Liver (tissue), 9 donors: ENCODE measurements around the gene FBN2. TPM values are rescaled to one million over a fixed set of nuclear protein-coding genes. Genes with fewer than 3 reads are reported as not detected.

Experiments
- DNase-seq: peaks from one replicate; pipeline ENCODE4 v3.0.0-alpha.2; 2017; ENCODE audit warnings: low spot score
- H3K27ac ChIP-seq, 2 donors: one replicate each; pipeline ENCODE4 v1.7.0; 2013; ENCODE audit warnings: inconsistent platforms in 2 of 2, low read length in 2 of 2, control low read depth in 1 of 2, low read depth in 1 of 2, mild to moderate bottlenecking in 1 of 2
- H3K27me3 ChIP-seq, 4 donors: one replicate each; pipeline versions ENCODE4 v1.6.1 to v1.7.0; 2013; ENCODE audit warnings: low read length in 3 of 4, inconsistent platforms in 1 of 4, mild to moderate bottlenecking in 1 of 4, moderate library complexity in 1 of 4; ENCODE audit not compliant: control insufficient read depth in 4 of 4, insufficient read depth in 4 of 4
- H3K36me3 ChIP-seq, 4 donors: one replicate each; pipeline versions ENCODE4 v1.6.1 to v1.7.0; 2013; ENCODE audit warnings: low read length in 3 of 4, mild to moderate bottlenecking in 3 of 4, low read depth in 1 of 4, moderate library complexity in 1 of 4; ENCODE audit not compliant: control insufficient read depth in 4 of 4, insufficient read depth in 3 of 4
- H3K4me1 ChIP-seq, 4 donors: one replicate each; pipeline versions ENCODE4 v1.6.1 to v1.7.0; 2013; ENCODE audit warnings: low read length in 3 of 4, mild to moderate bottlenecking in 3 of 4, moderate library complexity in 1 of 4; ENCODE audit not compliant: control insufficient read depth in 4 of 4, insufficient read depth in 4 of 4
- H3K4me3 ChIP-seq, 3 donors: one replicate each; pipeline versions ENCODE4 v1.6.1 to v1.7.0; 2013; ENCODE audit warnings: low read length in 3 of 3, control low read depth in 1 of 3, low read depth in 1 of 3, mild to moderate bottlenecking in 1 of 3
- H3K9ac ChIP-seq, 2 donors: one replicate each; pipeline ENCODE4 v1.7.0; 2013; ENCODE audit warnings: low read length in 2 of 2, mild to moderate bottlenecking in 2 of 2, moderate library complexity in 2 of 2, control low read depth in 1 of 2, low read depth in 1 of 2
- H3K9me3 ChIP-seq, 4 donors: one replicate each; pipeline versions ENCODE4 v1.6.1 to v1.7.0; 2013; ENCODE audit warnings: low read length in 3 of 4; ENCODE audit not compliant: control insufficient read depth in 4 of 4
- EGR1 ChIP-seq, 2 donors: IDR thresholded peaks; 2 replicates each; pipeline ENCODE4 v1.6.1; 2016 to 2018; ENCODE audit warnings: antibody characterized with exemption in 2 of 2, low read depth in 2 of 2
- FOXA1 ChIP-seq: IDR thresholded peaks from 2 replicates; pipeline ENCODE4 v1.6.1; 2016; ENCODE audit warnings: antibody characterized with exemption
- FOXA2 ChIP-seq: IDR thresholded peaks from 2 replicates; pipeline ENCODE4 v1.6.1; 2016; ENCODE audit warnings: antibody characterized with exemption
- HNF4A ChIP-seq, 2 donors: conservative IDR thresholded peaks; 2 replicates each; pipeline ENCODE4 v1.6.1; 2016; ENCODE audit warnings: antibody characterized with exemption in 2 of 2, mild to moderate bottlenecking in 2 of 2
- HNF4G ChIP-seq: IDR thresholded peaks from 2 replicates; pipeline ENCODE4 v1.6.1; 2016; ENCODE audit warnings: antibody characterized with exemption
- JUND ChIP-seq, 2 donors: IDR thresholded peaks; 2 replicates each; pipeline ENCODE4 v1.6.1; 2016; ENCODE audit warnings: antibody characterized with exemption in 2 of 2
- MAX ChIP-seq: IDR thresholded peaks from 2 replicates; pipeline ENCODE4 v1.6.1; 2016; ENCODE audit warnings: antibody characterized with exemption
- NR2F2 ChIP-seq: IDR thresholded peaks from 2 replicates; pipeline ENCODE4 v1.6.1; 2016; ENCODE audit warnings: antibody characterized with exemption
- RAD21 ChIP-seq, 2 donors: IDR thresholded peaks; 2 replicates each; pipeline ENCODE4 v1.6.1; 2016; ENCODE audit warnings: antibody characterized with exemption in 2 of 2, mild to moderate bottlenecking in 2 of 2
- REST ChIP-seq: IDR thresholded peaks from 2 replicates; pipeline ENCODE4 v1.6.1; 2016; ENCODE audit warnings: antibody characterized with exemption, mild to moderate bottlenecking
- SP1 ChIP-seq: IDR thresholded peaks from 2 replicates; pipeline ENCODE4 v1.6.1; 2018; ENCODE audit warnings: antibody characterized with exemption, mild to moderate bottlenecking
- YY1 ChIP-seq: IDR thresholded peaks from 2 replicates; pipeline ENCODE4 v1.6.1; 2016; ENCODE audit warnings: antibody characterized with exemption, mild to moderate bottlenecking
- ZBTB33 ChIP-seq: IDR thresholded peaks from 2 replicates; pipeline ENCODE4 v1.6.1; 2016; ENCODE audit warnings: antibody characterized with exemption
- WGBS: extraction: QIAGEN DNeasy Blood & Tissue Kit; methylation state at CpG from one replicate; pipeline ENCODE4 v1.1.7; 2013; 5-methylcytosine and 5-hydroxymethylcytosine counted together
- polyA plus RNA-seq, 2 donors: library from polyadenylated mRNA; stranded (reverse) in 1 of 2; unstranded in 1 of 2; fragments of 200-250 nt in 1 of 2; fragments of >200 nt in 1 of 2; fragmentation: Nextera tagmentation in 1 of 2; extraction: Ambion mirVana in 1 of 2; gene quantifications; one replicate each; pipeline versions ENCODE4 v1.2.1 to v1.2.3, GENCODE V29; 2013 to 2015
- total RNA-seq, 2 donors: library from RNA; depleted of rRNA; stranded (reverse); fragments of >200 nt; gene quantifications; one replicate each; pipeline ENCODE4 v1.2.3, GENCODE V29; 2014
- donor health status: healthy.
- donor health status: healthy.
- donor health status: healthy.
- donor health status: healthy.
- donor health status: healthy.

FBN2 gene
- total and polyA plus RNA-seq, 4 donors: 0.08 to 4.1 (median 0.47) TPM

GRCh38 chr5:128257076-128257475 lies 281.0 kb downstream of the FBN2 start:
- TF ChIP-seq RAD21 (IDR thresholded peaks at IDR 0.05) (no peak), FOXA2 (no peak), JUND (IDR thresholded peaks at IDR 0.05) (no peak), HNF4G (no peak), ZBTB33 (no peak), REST (no peak), EGR1 (IDR thresholded peaks at IDR 0.05; ENCODE audit: low read depth in 2 of 2) (no peak), YY1 (no peak), FOXA1 (no peak), NR2F2 (no peak), MAX (no peak)
- Histone ChIP-seq H3K4me3 (no peak overlapping the region), H3K27ac (no peak overlapping the region), H3K27me3 (peaks cover 0 to 3% (median 0%) of the 10 kb centered on the region in 4 donors), H3K9me3 (no peaks in the 10 kb centered on the region), H3K36me3 (no peaks in the 10 kb centered on the region), H3K4me1 (no peaks in the 10 kb centered on the region), H3K9ac (no peak overlapping the region)
- no peak for DNase-seq
- 74% methylated on average over 2 of the region's 2 CpGs for WGBS

GRCh38 chr5:128254789-128255188 lies 283.3 kb downstream of the FBN2 start:
- H3K4me3 ChIP-seq: no peak overlapping the region
- no peaks in the 10 kb centered on the region for H3K36me3 ChIP-seq
- WGBS: 73% methylated on average over 1 of the region's 1 CpG
- TF ChIP-seq FOXA2 (no peak), HNF4A (conservative IDR thresholded peaks at IDR 0.05) (no peak), SP1 (no peak), HNF4G (no peak)
- no peaks in the 10 kb centered on the region for H3K9me3 ChIP-seq
- no peaks in the 10 kb centered on the region for H3K4me1 ChIP-seq
- no peak for DNase-seq
- no peak overlapping the region for H3K27ac ChIP-seq
- H3K9ac ChIP-seq: no peak overlapping the region
- peaks cover 0 to 3% (median 0%) of the 10 kb centered on the region in 4 donors for H3K27me3 ChIP-seq

GRCh38 chr5:128253880-128254279 lies 284.2 kb downstream of the FBN2 start:
- DNase-seq: no peak
- Histone ChIP-seq H3K9me3 (no peaks in the 10 kb centered on the region), H3K9ac (no peak overlapping the region), H3K27ac (no peak overlapping the region), H3K36me3 (no peaks in the 10 kb centered on the region), H3K4me3 (no peak overlapping the region), H3K27me3 (peaks cover 0 to 3% (median 0%) of the 10 kb centered on the region in 4 donors), H3K4me1 (no peaks in the 10 kb centered on the region)
- WGBS: 89% methylated on average over 7 of the region's 7 CpGs
- no peak for TF ChIP-seq SP1
